Testis (tissue), 3 donors: ENCODE measurements around the gene TWNK. TPM values are rescaled to one million over a fixed set of nuclear protein-coding genes. Genes with fewer than 3 reads are reported as not detected.

Experiments
- DNase-seq: peaks from one replicate; pipeline ENCODE4 v3.0.0-alpha.2; 2019
- H3K27ac ChIP-seq, 2 donors: fragments of 200-600 bp; sonication (generic); one replicate each; pipeline ENCODE4 v1.5.1; 2019
- H3K27me3 ChIP-seq: fragments of 200-600 bp; sonication (generic); one replicate; pipeline ENCODE4 v1.5.1; 2019
- H3K36me3 ChIP-seq: fragments of 200-600 bp; sonication (generic); one replicate; pipeline ENCODE4 v1.5.1; 2017; ENCODE audit warnings: low read depth; ENCODE audit errors: missing control alignments
- H3K4me1 ChIP-seq: fragments of 200-600 bp; sonication (generic); one replicate; pipeline ENCODE4 v1.5.1; 2019
- H3K4me3 ChIP-seq, 2 donors: fragments of 200-600 bp; sonication (generic); one replicate each; pipeline ENCODE4 v1.5.1; 2017 to 2019
- H3K9me3 ChIP-seq: fragments of 200-600 bp; sonication (generic); one replicate; pipeline ENCODE4 v1.5.1; 2017
- CTCF ChIP-seq, 3 experiments: fragments of 450-650 bp in 2 of 3; fragments of 200-600 bp in 1 of 3; sonication (generic) in 1 of 3; IDR thresholded peaks; one replicate each; pipeline ENCODE4 v1.5.1; 2016 to 2019; ENCODE audit warnings: antibody characterized with exemption in 3 of 3, mild to moderate bottlenecking in 2 of 3, moderate library complexity in 1 of 3
- POLR2A ChIP-seq: fragments of 450-650 bp; IDR thresholded peaks from one replicate; pipeline ENCODE4 v1.6.1; 2017; ENCODE audit warnings: antibody characterized with exemption, mild to moderate bottlenecking, moderate library complexity
- WGBS, 2 donors: methylation state at CpG; one replicate each; pipeline ENCODE4 v1.1.5; 2018; 5-methylcytosine and 5-hydroxymethylcytosine counted together
- intact Hi-C: fragments of 100-400 bp; cut with DNase I; formaldehyde crosslinking; loops from one replicate; pipeline ENCODE4 v1.15.1; 2023; ENCODE audit warnings: low total_unique reads
- polyA plus RNA-seq: library from polyadenylated mRNA; stranded (reverse); fragments of 350-450 nt; fragmentation: Illumina TruSeq; extraction: RNeasy Lipid Tissue Mini Kit (QIAGEN cat#74804); gene quantifications from one replicate; pipeline ENCODE4 v1.2.3, GENCODE V29; 2014; ENCODE audit warnings: low read depth, low replicate concordance; ENCODE audit not compliant: insufficient read depth
- total RNA-seq, 2 donors: library from RNA; depleted of rRNA; stranded (reverse); fragments of >200 nt; gene quantifications; one replicate each; pipeline ENCODE4 v1.2.3, GENCODE V29; 2016

TWNK gene
- total and polyA plus RNA-seq, 3 donors from 2014 or later = 24.4 to 31.1 (median 26.4) TPM

GRCh38 chr10:101014230-101014884 lies 27.0 kb downstream of the TWNK start:
- Histone ChIP-seq H3K9me3 (no peaks in the 10 kb centered on the region), H3K4me1 (peaks cover 17% of the 10 kb centered on the region), H3K27ac (no peak overlapping the region), H3K4me3 (no peak overlapping the region), H3K36me3 (no peaks in the 10 kb centered on the region), H3K27me3 (no peaks in the 10 kb centered on the region)
- WGBS, 2 donors = 28 to 34% methylated on average over 5 to 11 of the region's 11 CpGs
- DNase-seq = peak; percentile 89
- no peak for TF ChIP-seq POLR2A
- TF ChIP-seq CTCF (IDR thresholded peaks at IDR 0.05) = peak; percentile 81 to 90 (median 82)
- intact Hi-C loops = no loop called here

GRCh38 chr10:101014966-101015581 lies 27.7 kb downstream of the TWNK start:
- no peaks in the 10 kb centered on the region for H3K36me3 ChIP-seq
- no peaks in the 10 kb centered on the region for H3K9me3 ChIP-seq
- peaks cover 17% of the 10 kb centered on the region for H3K4me1 ChIP-seq
- no peak for DNase-seq
- TF ChIP-seq CTCF (IDR thresholded peaks at IDR 0.05) = no peak
- no peak for TF ChIP-seq POLR2A
- H3K27ac ChIP-seq = no peak overlapping the region
- no peaks in the 10 kb centered on the region for H3K27me3 ChIP-seq
- no peak overlapping the region for H3K4me3 ChIP-seq
- WGBS, 2 donors = 54% methylated on average over 7 of the region's 7 CpGs
- intact Hi-C loops = no loop called here

- intact Hi-C loops = no loop called here
- Histone ChIP-seq H3K9me3 (no peaks in the 10 kb centered on the region), H3K27ac (no peak overlapping the region), H3K27me3 (no peaks in the 10 kb centered on the region), H3K4me3 (no peak overlapping the region), H3K4me1 (peaks cover 17% of the 10 kb centered on the region), H3K36me3 (no peaks in the 10 kb centered on the region)
- no peak for DNase-seq
- TF ChIP-seq CTCF (IDR thresholded peaks at IDR 0.05) (no peak), POLR2A (no peak)
- 86 to 98% methylated on average over 6 to 8 of the region's 8 CpGs for WGBS, 2 donors
Measured at GRCh38 chr10:101015582-101015973, 28.2 kb downstream of the TWNK start.

GRCh38 chr10:101016814-101017213 lies 29.5 kb downstream of the TWNK start:
- intact Hi-C loops = no loop called here
- TF ChIP-seq CTCF (IDR thresholded peaks at IDR 0.05) (no peak), POLR2A (no peak)

More at GRCh38 chr10:101016814-101017213, 29.5 kb downstream of the TWNK start:
- peaks cover 17% of the 10 kb centered on the region for H3K4me1 ChIP-seq
- H3K36me3 ChIP-seq = no peaks in the 10 kb centered on the region
- no peak overlapping the region for H3K4me3 ChIP-seq
- H3K27me3 ChIP-seq = no peaks in the 10 kb centered on the region
- DNase-seq = no peak
- no peaks in the 10 kb centered on the region for H3K9me3 ChIP-seq
- H3K27ac ChIP-seq = no peak overlapping the region
- WGBS, 2 donors = 68 to 76% methylated on average over 5 of the region's 5 CpGs
